Measurements from ENCODE around the gene VDAC2. TPM values are rescaled to one million over a fixed set of nuclear protein-coding genes. Genes with fewer than 3 reads are reported as not detected.

The VDAC2 gene
- polyA plus RNA-seq, 1 donor from 2014 or later: 291 TPM

DNA sequence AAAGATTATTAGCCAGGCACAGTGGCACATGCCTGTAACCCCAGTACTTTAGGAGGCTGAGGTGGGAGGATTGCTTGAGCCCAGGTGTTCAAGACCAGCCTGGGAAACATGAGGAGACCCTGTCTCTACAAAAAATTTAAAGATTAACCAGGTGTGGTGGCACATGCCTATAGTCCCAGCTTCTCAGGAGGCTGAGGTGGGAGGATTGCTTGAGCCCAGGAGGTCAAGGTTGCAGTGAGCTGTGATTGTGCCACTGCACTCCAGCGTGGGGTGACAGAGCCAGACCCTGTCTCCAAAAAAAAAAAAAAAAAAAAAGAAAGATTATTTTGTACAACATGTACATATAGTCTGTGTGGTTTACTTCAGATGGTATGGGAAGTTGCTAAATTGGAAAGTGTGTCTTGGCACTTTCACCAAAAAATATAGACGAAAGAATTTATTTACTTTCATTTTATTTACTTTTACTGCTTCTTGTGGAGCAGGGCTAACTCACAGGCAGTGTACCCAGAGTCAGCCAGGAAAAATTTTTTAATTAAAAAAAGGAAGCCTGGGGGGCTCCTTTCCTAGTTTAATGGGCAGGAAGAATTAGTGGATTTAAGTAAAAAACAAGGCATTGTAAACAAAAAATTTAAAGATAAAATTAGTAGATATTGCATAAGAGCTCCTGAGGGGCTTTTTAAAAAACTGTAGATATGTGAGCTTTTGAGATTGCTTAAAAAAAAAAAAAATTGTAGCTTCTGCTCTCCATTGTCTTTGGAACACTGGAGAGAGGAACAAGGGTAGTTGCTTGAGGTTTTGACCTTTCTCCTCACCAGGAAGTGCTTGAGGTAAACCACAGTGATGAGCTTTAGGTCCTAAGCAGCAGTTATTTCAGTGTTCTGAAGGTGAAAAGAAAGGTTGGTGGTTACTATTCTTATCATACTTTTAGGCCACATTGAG lies 44.6 kb upstream of the VDAC2 start:
- H3K4me2 ChIP-seq (ENCODE audit: low read length): no peak overlapping the region

DNA sequence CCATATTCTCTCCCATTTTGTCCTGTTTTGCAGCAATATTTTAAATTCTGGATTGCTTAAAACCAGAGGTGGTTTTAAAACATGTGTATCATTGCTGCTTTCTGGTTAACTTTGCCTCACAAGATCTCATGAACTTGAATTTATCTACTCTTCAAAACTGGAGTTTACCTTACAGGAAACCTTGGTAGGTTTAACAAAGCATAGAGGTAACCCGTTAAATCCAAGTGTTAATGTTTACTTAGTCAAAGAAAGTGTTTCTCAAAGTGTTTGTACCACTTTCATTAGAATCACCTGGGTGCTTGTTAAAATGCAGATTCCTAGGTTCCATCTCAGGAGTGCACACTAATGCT lies 44.0 kb upstream of the VDAC2 start:
- Histone ChIP-seq H3K4me2 (ENCODE audit: low read length) (no peak overlapping the region), H3K4me3 (ENCODE audit: low read length) (no peak overlapping the region), H3K27ac (ENCODE audit: low read length) (no peak overlapping the region), H3K27me3 (ENCODE audit: insufficient read depth, low read depth, low read length) (no peaks in the 10 kb centered on the region), H2AFZ (ENCODE audit: low read depth, low read length) (no peak overlapping the region), H3K9me2 (ENCODE audit: insufficient read depth, low read length) (no peaks in the 10 kb centered on the region), H3K9ac (ENCODE audit: low read length) (no peak overlapping the region), H3K36me3 (ENCODE audit: insufficient read depth, low read length) (no peaks in the 10 kb centered on the region), H3F3A (ENCODE audit: insufficient read depth, low read length, poor library complexity, severe bottlenecking) (no peaks in the 10 kb centered on the region), H3K9me3 (ENCODE audit: low read length) (no peaks in the 10 kb centered on the region), H3K79me2 (replicated peaks; ENCODE audit: insufficient read depth, low read length) (no peaks in the 10 kb centered on the region), H4K20me1 (ENCODE audit: insufficient read depth) (no peaks in the 10 kb centered on the region)
- TF ChIP-seq SMC3 (conservative IDR thresholded peaks at IDR 0.05; ENCODE audit: poor library complexity): no peak
- TF ChIP-seq, protein P1, sequence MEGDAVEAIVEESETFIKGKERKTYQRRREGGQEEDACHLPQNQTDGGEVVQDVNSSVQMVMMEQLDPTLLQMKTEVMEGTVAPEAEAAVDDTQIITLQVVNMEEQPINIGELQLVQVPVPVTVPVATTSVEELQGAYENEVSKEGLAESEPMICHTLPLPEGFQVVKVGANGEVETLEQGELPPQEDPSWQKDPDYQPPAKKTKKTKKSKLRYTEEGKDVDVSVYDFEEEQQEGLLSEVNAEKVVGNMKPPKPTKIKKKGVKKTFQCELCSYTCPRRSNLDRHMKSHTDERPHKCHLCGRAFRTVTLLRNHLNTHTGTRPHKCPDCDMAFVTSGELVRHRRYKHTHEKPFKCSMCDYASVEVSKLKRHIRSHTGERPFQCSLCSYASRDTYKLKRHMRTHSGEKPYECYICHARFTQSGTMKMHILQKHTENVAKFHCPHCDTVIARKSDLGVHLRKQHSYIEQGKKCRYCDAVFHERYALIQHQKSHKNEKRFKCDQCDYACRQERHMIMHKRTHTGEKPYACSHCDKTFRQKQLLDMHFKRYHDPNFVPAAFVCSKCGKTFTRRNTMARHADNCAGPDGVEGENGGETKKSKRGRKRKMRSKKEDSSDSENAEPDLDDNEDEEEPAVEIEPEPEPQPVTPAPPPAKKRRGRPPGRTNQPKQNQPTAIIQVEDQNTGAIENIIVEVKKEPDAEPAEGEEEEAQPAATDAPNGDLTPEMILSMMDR (IDR thresholded peaks at IDR 0.05; ENCODE audit: poor library complexity, severe bottlenecking): no peak
- no peak for TF ChIP-seq POLR2AphosphoS5 (IDR thresholded peaks at IDR 0.05)
- TF ChIP-seq TAF1 (IDR thresholded peaks at IDR 0.05; ENCODE audit: low read depth): no peak
- TF ChIP-seq EP300 (conservative IDR thresholded peaks at IDR 0.05; ENCODE audit: poor library complexity, severe bottlenecking): no peak
- TF ChIP-seq, protein P2, sequence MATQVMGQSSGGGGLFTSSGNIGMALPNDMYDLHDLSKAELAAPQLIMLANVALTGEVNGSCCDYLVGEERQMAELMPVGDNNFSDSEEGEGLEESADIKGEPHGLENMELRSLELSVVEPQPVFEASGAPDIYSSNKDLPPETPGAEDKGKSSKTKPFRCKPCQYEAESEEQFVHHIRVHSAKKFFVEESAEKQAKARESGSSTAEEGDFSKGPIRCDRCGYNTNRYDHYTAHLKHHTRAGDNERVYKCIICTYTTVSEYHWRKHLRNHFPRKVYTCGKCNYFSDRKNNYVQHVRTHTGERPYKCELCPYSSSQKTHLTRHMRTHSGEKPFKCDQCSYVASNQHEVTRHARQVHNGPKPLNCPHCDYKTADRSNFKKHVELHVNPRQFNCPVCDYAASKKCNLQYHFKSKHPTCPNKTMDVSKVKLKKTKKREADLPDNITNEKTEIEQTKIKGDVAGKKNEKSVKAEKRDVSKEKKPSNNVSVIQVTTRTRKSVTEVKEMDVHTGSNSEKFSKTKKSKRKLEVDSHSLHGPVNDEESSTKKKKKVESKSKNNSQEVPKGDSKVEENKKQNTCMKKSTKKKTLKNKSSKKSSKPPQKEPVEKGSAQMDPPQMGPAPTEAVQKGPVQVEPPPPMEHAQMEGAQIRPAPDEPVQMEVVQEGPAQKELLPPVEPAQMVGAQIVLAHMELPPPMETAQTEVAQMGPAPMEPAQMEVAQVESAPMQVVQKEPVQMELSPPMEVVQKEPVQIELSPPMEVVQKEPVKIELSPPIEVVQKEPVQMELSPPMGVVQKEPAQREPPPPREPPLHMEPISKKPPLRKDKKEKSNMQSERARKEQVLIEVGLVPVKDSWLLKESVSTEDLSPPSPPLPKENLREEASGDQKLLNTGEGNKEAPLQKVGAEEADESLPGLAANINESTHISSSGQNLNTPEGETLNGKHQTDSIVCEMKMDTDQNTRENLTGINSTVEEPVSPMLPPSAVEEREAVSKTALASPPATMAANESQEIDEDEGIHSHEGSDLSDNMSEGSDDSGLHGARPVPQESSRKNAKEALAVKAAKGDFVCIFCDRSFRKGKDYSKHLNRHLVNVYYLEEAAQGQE (IDR thresholded peaks at IDR 0.05; ENCODE audit: borderline replicate concordance): no peak
- no peak for TF ChIP-seq EZH2 (IDR thresholded peaks at IDR 0.05; ENCODE audit: borderline replicate concordance, insufficient read depth, low read length, poor library complexity, severe bottlenecking)
- TF ChIP-seq MXI1 (conservative IDR thresholded peaks at IDR 0.05; ENCODE audit: poor library complexity, severe bottlenecking): no peak
- no peak for TF ChIP-seq RAD21 (conservative IDR thresholded peaks at IDR 0.05)

More for the DNA sequence above, 44.6 kb upstream of the VDAC2 start:
- Histone ChIP-seq H4K20me1 (ENCODE audit: insufficient read depth) (no peaks in the 10 kb centered on the region), H2AFZ (ENCODE audit: low read depth, low read length) (no peak overlapping the region), H3K36me3 (ENCODE audit: insufficient read depth, low read length) (no peaks in the 10 kb centered on the region), H3K4me3 (ENCODE audit: low read length) (no peak overlapping the region), H3F3A (ENCODE audit: insufficient read depth, low read length, poor library complexity, severe bottlenecking) (no peaks in the 10 kb centered on the region), H3K9me3 (ENCODE audit: low read length) (no peaks in the 10 kb centered on the region), H3K9ac (ENCODE audit: low read length) (no peak overlapping the region), H3K79me2 (replicated peaks; ENCODE audit: insufficient read depth, low read length) (no peaks in the 10 kb centered on the region), H3K9me2 (ENCODE audit: insufficient read depth, low read length) (no peaks in the 10 kb centered on the region), H3K27me3 (ENCODE audit: insufficient read depth, low read depth, low read length) (no peaks in the 10 kb centered on the region), H3K27ac (ENCODE audit: low read length) (no peak overlapping the region)
- TF ChIP-seq, protein P1 (IDR thresholded peaks at IDR 0.05; ENCODE audit: poor library complexity, severe bottlenecking): no peak
- TF ChIP-seq, protein P2 (IDR thresholded peaks at IDR 0.05; ENCODE audit: borderline replicate concordance): no peak
- TF ChIP-seq SMC3 (conservative IDR thresholded peaks at IDR 0.05; ENCODE audit: poor library complexity) (no peak), TAF1 (IDR thresholded peaks at IDR 0.05; ENCODE audit: low read depth) (no peak), MXI1 (conservative IDR thresholded peaks at IDR 0.05; ENCODE audit: poor library complexity, severe bottlenecking) (no peak), RAD21 (conservative IDR thresholded peaks at IDR 0.05) (no peak)

All from neural cell (in vitro differentiated cells).